GM23338 (cell line): Measurements from ENCODE around the gene ZBTB7B.

Source experiments
- CREB1 ChIP-seq: fragments of 250-450 bp; sonication (Bioruptor Pico); IDR thresholded peaks from 2 replicates; pipeline ENCODE4 v1.5.0; 2020; ENCODE audit warnings: low read depth, mild to moderate bottlenecking, moderate library complexity
- EZH2 ChIP-seq: fragments of 200-600 bp; sonication (generic); IDR thresholded peaks from one replicate; pipeline ENCODE4 v1.8.0; 2017; ENCODE audit warnings: antibody characterized with exemption, mild to moderate bottlenecking, low read depth; ENCODE audit not compliant: unreplicated experiment
- POLR2AphosphoS5 ChIP-seq: IDR thresholded peaks from 2 replicates; pipeline ENCODE4 v1.6.1; 2016; ENCODE audit warnings: antibody characterized with exemption, low read depth
- TF ChIP-seq, protein P1 (sequence below): IDR thresholded peaks from 2 replicates; pipeline ENCODE4 v1.6.1; 2016; ENCODE audit warnings: antibody characterized with exemption

DNA sequence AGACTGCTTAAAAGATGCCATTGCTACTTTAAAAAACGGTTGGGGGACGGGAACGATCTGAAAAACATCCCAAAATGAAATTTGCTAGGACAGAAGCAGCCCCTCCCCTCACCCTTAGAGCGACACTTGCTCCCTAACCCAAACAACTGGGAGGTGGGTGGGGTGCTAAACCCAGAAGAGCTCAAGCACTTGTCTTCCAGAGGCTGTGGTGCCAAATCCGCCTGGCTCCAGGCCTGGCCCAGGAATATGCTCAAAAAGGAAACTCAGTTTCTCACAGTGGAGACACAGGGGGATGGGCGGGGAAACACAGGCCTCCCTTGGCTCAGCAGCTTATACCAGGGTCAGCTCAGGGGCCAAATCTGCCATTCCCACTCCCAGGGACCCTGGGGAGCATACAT lies 46.1 kb upstream of the ZBTB7B start:
- 0 out of 2 replicates have a peak, but pooled peaks have one; percentile 0 for TF ChIP-seq POLR2AphosphoS5
- TF ChIP-seq EZH2: no peak
- TF ChIP-seq, protein P1, sequence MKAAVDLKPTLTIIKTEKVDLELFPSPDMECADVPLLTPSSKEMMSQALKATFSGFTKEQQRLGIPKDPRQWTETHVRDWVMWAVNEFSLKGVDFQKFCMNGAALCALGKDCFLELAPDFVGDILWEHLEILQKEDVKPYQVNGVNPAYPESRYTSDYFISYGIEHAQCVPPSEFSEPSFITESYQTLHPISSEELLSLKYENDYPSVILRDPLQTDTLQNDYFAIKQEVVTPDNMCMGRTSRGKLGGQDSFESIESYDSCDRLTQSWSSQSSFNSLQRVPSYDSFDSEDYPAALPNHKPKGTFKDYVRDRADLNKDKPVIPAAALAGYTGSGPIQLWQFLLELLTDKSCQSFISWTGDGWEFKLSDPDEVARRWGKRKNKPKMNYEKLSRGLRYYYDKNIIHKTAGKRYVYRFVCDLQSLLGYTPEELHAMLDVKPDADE: no peak
- TF ChIP-seq CREB1 (CRISPR knock-in tag): no peak
